GM18868 (cell line): ENCODE measurements around the gene SLCO3A1.

Experiments used
- ATAC-seq: cut with Tn5 transposase; IDR thresholded peaks from one replicate; pipeline ENCODE4 v1.9.1; 2021; ENCODE audit warnings: mild to moderate bottlenecking, moderate library complexity; ENCODE audit not compliant: unreplicated experiment

Gene SLCO3A1

DNA sequence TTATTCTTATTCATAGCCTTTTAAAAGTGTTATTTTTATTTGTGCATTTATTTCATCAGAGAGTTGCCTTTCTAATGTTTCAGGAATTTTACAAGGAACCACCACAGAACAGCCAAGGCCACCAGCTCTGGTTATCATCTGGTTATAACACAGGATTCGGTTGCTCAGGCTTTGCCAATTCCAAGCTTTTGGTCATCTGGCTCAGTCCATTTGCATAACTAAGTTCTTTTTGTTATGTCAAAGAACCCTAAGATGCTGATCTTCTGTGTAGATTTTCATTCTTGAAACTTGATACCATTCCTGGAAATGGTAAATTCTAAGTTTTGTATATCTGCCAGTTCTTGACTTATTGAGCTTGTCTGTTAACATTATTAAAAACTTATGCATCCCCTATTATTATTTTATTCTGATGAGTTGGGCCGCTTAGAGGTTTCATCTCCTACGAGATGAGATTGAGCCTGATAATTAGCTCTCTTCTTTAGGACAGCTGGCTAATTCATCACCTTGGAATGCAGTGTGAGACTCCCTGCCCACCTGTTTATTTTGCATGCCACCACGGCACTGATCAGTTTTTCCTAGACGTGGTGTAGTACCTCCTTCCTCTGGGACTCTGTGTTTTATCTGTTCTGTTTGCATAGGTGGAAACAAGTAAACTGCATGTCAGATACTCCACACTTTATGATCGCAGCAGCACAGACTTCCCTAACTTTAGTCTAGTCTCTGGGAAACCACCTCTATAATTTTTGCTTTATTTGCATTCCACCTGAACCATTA, 264.8 kb downstream of the SLCO3A1 start:
- no peak for ATAC-seq

DNA sequence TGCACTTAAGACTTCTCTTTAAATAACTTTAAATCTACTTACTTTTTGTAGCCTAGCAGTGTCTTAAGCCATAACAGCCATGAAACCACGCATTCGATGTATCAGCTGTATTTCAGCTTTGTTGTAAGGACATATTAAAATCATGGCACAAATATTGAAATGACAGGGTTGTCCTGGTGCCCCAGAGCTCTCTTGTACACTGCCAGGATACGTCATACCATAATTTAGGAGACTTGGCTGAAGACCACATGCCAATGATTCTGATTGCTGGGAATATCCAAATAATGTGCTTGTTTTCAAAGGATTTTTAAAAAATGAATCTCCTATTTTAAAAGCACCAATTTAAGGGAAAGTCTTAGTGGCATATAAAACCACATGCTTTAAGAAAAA, 265.4 kb downstream of the SLCO3A1 start:
- ATAC-seq: no peak

DNA sequence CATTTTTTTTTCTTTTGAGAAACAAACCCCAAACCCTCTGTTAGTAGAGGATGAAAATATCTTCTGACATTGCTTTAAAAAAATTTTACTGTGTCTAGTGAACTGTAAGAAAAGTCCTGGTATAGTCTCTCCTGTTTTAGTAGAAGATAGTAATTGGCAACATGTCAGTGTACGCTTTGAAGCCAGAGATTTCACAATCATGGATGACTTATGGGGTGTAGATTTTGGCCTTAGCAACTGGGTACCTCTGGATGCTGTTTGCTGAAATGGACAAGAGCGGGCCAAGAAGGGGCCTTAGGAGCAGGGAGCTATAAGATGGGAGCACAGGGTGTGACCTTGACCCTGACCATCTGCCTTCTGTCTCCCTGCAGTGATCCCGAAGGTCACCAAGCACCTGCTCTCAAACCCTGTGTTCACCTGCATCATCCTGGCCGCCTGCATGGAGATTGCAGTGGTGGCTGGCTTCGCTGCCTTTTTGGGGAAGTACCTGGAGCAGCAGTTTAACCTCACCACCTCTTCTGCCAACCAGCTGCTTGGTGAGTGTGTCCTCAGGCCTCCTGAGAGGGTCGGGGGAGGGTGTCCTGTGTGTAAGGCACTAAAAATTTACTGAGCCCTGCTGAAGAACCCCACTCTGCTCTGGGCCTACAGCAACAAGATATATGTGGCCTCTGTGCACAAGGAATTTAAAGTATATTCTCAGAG, 266.7 kb downstream of the SLCO3A1 start:
- no peak for ATAC-seq

DNA sequence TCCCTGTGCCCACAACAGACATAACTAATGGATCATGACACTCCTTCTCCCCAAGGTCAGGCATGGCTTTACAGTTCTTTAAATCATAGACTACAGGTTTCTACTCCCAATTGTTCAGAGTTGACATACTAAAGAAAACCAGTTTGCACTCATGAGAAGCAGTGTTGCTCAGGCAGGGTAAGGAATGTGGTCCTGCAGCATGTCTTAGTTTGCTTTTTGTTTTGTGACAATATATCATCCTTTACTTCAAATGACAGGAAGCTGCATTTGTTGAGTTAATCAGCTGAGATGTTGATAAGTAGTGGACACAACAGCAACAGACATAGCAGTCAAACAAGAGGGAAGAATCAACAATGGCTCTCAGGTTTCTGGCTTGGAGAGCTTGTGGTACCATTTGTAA, 267.5 kb downstream of the SLCO3A1 start:
- ATAC-seq: no peak

DNA sequence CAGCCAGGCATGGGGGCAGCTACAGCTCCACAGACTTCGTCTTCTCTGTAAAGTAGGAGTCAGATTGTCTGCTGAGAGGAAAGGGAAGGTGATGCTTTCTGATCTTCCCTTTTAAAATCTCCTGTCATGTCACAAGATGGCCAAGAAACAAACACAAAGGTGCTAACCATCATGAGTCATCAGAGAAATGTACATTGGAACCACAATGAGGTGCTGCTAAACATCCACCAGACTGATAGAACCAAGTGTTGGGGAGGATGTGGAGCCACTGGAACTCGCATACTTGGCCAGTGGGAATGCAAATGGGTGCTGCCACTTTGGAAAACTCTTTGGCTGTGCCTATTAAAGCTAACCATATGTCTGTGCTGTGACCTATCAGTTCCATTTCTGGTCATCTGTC, 268.8 kb downstream of the SLCO3A1 start:
- no peak for ATAC-seq

DNA sequence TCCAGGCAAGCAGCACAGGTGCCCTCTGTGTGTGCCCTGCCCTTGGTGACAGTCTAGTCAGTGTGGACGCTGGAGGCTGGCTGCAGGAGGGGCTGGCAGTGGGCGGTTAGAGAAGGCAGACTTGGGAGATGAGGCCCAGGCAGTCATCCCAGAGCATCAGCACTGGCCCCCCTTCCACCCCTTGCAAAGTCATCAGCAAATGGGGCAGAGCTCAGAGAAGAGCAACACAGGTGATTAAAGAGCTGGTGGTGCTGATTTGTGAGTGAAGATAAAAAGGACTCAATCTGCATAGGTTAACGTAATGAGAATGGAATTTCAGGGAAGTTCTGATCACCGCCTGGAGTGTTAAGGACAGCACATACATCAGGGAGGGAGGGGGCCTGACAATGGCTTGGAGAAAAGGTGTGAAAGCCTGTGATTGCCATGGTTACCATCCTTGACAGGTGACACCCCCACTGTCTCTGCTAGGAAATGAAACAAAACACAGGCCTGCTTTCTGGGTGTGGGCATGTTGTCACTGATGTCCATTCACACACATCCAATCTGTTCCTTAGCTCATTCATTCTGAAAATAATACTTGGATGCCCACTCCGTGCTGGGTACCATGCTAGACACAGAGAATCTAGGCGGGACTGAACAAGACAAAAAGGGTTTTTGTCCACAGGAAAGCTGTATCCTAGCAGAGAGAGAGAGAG, 270.6 kb downstream of the SLCO3A1 start:
- no peak for ATAC-seq

DNA sequence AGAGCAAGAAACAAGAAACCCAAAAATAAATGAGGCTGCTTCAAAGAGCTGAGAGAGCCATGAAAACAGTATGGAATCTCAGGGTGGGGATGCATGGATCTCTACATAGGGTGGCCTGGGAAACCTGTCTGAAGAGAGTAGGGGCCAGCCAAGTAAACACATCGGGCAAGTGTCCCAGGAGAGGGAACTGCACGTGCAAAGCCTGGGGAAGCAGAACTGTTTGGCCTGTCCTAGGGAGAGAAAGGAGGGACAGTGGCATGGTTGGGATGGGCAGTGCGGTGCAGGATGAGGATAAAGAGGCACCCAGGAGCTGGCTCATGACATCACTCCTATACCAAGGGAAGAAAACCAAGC, 271.1 kb downstream of the SLCO3A1 start:
- no peak for ATAC-seq

DNA sequence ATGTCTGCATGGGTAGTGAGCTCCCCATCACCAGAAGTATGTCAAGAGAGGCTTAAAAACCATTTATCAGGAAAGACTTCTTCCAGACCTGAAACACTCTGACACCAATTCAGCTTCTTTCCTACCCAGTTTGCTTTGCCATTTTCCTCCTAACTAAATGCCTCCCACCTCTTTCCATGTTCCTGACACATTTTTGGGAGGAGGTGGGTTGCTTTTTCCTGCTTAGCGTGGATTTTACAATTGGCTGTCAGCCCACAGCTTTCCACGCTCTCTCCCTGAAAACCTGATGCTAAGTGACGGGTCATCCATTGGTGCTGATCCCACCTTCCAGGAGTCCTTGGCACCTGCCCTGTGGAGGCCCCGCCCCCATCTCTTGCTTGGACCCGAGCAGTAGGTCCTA, 275.3 kb downstream of the SLCO3A1 start:
- ATAC-seq: no peak

DNA sequence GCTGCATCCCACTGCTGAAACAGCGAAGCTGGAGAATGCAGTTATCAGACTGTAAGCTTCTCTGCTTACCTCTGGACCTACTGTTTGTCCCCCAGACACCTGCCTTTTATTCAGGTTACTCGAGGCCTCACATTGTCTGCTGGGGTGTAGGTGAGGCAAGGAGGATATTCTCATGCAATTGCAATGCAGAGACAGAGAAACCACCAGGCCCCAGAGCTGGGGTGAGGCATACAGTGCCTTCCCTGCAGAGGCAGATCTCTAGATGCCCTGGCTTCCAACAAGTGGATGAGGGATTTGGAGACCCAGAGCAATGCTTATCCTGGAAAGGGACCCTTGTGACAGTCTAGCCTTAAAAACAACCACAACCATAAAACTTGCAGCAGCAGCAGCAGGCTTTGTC, 276.7 kb downstream of the SLCO3A1 start:
- no peak for ATAC-seq

DNA sequence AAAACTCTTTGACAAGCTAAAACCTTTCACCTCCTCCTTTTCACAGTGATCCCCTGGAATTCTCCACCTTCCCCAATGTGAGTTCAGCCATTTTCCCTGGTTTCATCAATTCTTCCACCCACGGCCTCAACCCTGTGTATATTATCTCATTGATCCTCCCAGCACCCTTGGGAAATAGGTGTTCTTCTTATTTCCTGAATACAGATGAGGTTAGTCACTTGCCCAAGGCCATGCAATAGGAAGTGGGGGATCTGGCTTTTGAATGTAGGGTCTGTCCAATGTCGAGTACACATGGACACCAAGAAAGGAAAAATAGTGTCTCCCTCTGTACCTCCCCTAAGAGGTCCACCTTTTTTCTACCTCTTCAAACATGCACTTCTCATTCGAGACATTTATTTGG, 277.4 kb downstream of the SLCO3A1 start:
- no peak for ATAC-seq

DNA sequence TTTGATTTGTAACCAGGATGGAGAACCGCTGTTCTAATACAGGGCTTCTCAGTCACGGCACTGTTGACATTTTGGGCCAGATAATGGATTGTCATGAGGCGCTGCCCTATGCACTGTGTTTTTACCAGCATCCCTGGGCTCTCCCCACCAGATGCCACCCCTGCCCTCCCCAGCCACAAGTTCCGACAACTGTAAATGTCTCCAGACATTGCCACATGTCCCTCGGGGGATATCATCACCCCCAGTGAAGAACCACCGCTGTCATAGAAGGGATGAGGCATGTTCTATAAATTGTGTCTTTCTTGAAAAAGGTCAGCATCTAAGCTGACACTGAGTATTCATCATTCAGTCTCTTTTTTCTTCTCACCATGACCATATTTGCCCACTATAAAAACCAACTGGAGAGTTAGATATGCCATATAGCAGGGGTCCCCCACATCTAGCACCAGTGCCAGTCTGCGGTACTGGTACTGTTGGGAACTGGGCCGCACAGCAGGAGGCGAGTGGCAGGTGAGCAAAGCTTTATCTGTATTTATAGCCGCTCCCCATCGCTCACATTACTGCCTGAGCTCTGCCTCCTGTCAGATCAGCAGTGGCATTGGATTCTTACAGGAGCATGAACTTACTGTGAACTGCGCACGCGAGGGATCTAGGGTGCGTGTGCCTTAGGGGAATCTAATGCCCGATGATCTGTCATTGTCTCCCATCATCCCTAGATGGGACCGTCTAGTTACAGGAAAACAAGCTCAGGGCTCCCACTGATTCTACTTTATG, 279.7 kb downstream of the SLCO3A1 start:
- ATAC-seq: no peak

DNA sequence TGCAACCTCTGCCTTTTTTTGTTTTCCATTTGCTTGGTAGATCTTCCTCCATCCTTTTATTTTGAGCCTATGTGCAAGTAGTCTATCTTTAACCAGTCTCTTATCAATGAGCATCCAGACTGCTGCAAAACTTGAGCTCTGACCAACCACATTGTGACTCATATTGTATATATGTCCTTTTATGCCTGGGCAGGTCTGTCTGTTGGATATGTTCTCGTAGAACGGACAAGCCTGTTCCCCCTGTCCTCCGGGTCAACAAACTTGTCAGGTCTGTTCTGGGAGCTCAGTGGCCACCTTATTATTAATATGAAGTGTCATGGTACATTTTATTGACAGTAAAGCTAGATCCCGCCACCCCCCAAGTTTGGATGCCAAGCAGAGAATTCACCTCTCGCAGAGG, 287.3 kb downstream of the SLCO3A1 start:
- no peak for ATAC-seq

DNA sequence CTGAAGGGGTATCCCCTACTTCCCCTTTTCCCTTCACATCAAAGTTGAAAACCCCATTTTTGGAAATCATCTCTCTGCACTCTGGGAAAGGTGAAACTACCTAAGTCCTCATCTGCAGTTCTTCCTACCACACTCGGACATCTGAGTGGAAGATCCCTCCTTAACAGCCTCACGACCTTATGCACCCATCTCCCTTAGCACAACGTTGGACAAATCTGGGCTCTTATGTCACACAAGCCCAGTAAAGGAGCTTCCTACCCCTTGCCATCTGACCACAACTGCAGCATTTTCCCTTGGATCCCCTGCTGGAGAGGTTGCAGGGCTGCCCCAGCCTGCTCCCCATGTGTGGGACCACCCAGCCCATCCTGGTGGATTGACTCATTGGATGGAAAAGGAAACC, 288.1 kb downstream of the SLCO3A1 start:
- ATAC-seq: no peak

DNA sequence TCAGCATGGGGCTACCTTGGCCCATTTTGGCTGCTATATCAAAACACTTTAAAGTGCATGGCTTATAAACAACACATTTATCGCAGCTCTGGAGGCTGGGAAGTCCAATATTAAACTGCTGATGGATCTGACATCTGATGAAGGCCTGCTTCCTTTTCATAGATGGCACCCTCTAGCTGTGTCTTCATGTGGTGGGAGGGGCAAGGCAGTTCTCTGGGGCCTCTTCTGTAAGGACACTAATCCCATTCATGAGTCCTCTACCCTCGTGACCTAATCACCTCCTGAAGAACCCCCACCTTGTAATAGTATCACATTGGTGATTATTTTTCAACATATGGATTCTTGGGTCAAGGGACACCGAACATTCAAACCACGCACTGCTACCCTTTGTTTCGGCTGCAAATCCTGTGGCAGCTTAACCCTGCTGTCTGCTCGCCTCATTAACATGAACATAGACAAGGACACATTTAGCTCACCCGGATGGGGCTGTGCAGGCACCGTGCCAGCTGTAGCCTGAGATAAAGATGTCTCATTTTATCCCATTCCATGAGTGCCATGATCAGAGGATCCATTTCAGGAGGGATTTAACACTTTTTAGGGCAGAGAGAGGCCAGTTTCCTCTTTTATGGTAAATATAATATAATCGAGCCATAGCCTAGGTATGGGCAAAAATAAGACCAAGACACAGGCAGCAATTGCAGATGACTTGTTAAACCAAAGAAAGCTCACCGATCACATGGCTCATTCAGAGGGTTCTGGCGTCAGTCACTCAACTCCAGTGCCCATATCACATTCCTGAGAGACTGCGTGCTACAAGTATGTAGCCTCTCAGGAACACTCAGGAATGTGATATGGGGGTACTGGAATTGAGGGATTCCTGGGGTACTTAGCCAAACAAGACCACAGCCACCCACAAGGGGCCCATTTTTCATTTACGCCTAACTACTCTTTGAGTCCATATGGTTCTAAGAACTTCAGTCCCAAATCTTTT, 289.0 kb downstream of the SLCO3A1 start:
- no peak for ATAC-seq

DNA sequence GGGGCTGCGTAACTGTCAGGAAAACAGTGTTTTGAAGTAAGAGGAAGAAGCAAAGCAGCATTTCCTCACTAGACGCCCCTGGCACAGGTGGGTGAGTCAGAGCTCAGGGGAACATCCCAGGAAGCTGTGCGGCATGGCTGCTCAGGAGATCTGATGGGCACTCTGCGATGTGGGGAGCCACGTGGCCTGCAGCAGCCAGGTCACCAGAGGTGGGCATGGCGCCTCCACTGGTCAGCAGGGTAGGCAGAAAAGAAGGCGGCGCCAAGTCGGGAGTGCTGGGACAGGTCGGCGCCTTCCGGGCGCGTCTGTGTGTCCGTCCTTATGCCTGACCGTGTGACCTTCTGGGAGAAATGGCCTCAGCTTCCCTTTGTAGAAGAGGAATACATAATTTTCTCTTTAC, 290.3 kb downstream of the SLCO3A1 start:
- ATAC-seq: no peak

DNA sequence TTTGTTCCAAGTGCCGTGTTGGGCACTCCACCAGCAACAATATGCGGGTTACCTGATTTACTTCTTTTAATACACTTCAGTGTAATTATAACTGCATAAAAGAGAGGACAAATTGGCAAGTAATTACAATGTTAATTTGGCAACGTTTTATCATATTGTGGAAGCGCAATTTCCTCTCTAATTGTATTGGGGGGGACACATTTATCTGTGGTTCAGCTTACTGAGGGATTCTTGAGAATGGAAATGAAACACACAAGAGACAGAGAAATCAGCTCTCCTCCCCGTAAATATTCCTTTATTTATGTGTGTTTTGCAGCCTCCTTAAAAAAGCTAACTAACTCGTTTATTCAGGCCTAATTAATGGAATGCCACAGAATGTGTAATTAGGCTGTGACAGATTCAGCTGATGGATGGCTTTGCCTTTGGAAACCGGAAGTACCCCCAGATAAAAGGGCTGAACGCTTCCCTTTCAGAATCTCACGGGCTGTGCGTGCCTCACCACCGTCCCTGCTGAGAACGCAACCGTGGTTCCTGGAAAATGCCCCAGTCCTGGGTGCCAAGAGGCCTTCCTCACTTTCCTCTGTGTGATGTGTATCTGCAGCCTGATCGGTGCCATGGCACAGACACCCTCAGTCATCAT, 293.1 kb downstream of the SLCO3A1 start:
- no peak for ATAC-seq

DNA sequence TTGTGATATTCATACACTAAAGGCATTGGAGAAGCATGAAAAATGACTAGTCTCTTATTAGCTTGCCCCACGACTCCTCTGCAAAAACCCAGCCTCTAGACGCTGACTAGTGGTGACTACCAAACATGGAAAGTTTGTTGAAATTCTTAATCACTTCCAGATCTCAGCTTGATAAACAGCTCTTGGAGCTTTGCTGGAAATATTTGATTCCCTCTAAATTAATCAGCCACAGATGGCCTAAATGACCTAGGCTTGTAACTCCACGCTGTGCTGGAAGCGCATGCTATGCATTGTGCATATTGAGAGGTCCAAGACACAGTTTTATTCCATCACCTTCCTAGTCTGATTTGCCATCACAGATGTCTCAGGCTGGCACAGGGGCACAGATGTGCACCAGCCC, 295.5 kb downstream of the SLCO3A1 start:
- ATAC-seq: no peak

DNA sequence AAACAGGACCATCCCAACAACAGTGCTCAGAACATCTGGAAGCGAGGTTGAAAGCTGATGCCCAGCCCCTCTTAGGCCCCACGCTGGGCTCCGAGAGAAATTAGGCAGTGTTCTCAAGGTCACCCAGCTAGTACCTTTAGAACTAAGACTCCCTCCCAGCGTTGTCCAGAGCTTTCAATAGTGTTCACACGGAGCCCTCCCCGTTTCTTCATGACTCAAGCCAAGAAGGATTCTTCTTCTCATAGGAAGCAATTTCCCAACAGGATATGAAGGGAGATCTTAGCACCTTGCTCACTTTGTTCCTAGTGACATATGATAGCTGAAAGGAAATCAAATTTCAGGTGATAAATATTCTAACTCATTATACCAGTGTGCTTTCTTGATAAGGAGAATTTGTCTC, 296.0 kb downstream of the SLCO3A1 start:
- ATAC-seq: no peak

DNA sequence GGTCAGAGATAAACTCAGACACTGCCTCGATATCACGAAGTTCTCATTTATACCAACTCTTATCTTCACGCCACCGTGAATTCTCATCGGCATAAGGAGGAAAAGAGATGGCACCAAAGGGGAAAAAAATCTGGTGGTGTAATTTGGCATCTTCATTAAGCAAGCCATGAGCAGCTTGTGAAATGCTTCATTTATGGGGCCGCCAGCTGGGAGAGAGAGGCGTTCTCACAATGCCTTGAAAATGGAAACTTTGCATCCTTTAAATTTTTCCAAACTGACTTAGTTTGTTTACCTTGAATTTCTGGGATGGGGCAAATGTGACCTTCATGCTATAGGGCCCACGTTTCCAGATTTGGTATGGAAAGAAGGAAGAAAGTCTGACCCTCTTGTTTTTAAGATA, 297.7 kb downstream of the SLCO3A1 start:
- no peak for ATAC-seq

DNA sequence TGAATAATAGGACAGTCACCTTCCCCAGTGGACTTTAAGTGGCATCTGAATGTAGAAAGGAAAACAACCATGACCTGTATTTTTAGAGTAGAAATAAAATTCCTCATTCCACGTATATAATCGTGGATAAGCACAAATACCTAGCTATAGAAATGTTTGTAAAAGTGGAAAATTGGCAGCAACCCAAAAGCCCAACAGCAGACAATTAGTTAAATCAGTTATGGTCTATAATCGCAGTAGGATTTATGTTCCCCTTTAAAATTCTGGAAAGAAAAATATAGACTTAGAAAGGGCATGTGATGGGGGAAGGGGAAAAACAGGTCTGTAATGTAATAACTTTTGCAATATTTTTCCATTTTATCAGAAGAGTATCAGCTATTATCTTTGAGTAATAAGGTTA, 298.2 kb downstream of the SLCO3A1 start:
- no peak for ATAC-seq
